Measurements from ENCODE around the gene NOSTRIN.

- no peak for TF ChIP-seq HDAC2 (IDR thresholded peaks at IDR 0.05; ENCODE audit: borderline replicate concordance in 1 of 2, low read depth in 2 of 2, low read length in 2 of 2)
- TF ChIP-seq GTF2F1 (IDR thresholded peaks at IDR 0.05; ENCODE audit: borderline replicate concordance, low read depth, low read length), result no peak
Observed at GRCh38 chr2:168894101-168894500, 91.7 kb downstream of the NOSTRIN start.

Data from H1 (cell line).